ENCODE measurements around the gene RALGPS2.

Gene RALGPS2

GRCh38 chr1:178916448-178917174 is 191.6 kb downstream of the RALGPS2 start:
- no peak for DNase-seq (ENCODE audit: low read depth)
- TF ChIP-seq CTCF (IDR thresholded peaks at IDR 0.05; ENCODE audit: control insufficient read depth, extremely low read depth, insufficient read depth), result no peak
- no peak overlapping the region for H3K4me3 ChIP-seq (ENCODE audit: low read depth, low read length)

- no peak overlapping the region for H3K4me3 ChIP-seq (ENCODE audit: low read depth, low read length)
- TF ChIP-seq CTCF (IDR thresholded peaks at IDR 0.05; ENCODE audit: control insufficient read depth, extremely low read depth, insufficient read depth), result no peak
- no peak for DNase-seq (ENCODE audit: low read depth)
These were observed 193.3 kb downstream of the RALGPS2 start for GRCh38 chr1:178918308-178918707.

GRCh38 chr1:178918955-178919354 is 193.9 kb downstream of the RALGPS2 start:
- peak; percentile 15 for DNase-seq (ENCODE audit: low read depth)
- H3K4me3 ChIP-seq (ENCODE audit: low read depth, low read length), result no peak overlapping the region
- TF ChIP-seq CTCF (IDR thresholded peaks at IDR 0.05; ENCODE audit: control insufficient read depth, extremely low read depth, insufficient read depth), result no peak

GRCh38 chr1:178919581-178919980 is 194.5 kb downstream of the RALGPS2 start:
- H3K4me3 ChIP-seq (ENCODE audit: low read depth, low read length), result no peak overlapping the region
- DNase-seq (ENCODE audit: low read depth), result no peak
- no peak for TF ChIP-seq CTCF (IDR thresholded peaks at IDR 0.05; ENCODE audit: control insufficient read depth, extremely low read depth, insufficient read depth)

GRCh38 chr1:178921499-178921898 is 196.5 kb downstream of the RALGPS2 start:
- no peak for DNase-seq (ENCODE audit: low read depth)
- H3K4me3 ChIP-seq (ENCODE audit: low read depth, low read length), result no peak overlapping the region
- no peak for TF ChIP-seq CTCF (IDR thresholded peaks at IDR 0.05; ENCODE audit: control insufficient read depth, extremely low read depth, insufficient read depth)

GRCh38 chr1:178923512-178923911 is 198.5 kb downstream of the RALGPS2 start:
- TF ChIP-seq CTCF (IDR thresholded peaks at IDR 0.05; ENCODE audit: control insufficient read depth, extremely low read depth, insufficient read depth), result no peak
- H3K4me3 ChIP-seq (ENCODE audit: low read depth, low read length), result no peak overlapping the region
- no peak for DNase-seq (ENCODE audit: low read depth)

- no peak for DNase-seq (ENCODE audit: low read depth)
- no peak for TF ChIP-seq CTCF (IDR thresholded peaks at IDR 0.05; ENCODE audit: control insufficient read depth, extremely low read depth, insufficient read depth)
- H3K4me3 ChIP-seq (ENCODE audit: low read depth, low read length), result no peak overlapping the region
These were observed 201.0 kb downstream of the RALGPS2 start for GRCh38 chr1:178926046-178926445.
